Loucy (cell line): ENCODE data around the gene SOX8.

Source experiments
- EZH2phosphoT487 ChIP-seq: fragments of 200-600 bp; IDR thresholded peaks from 2 replicates; pipeline ENCODE4 v1.6.1; 2018; ENCODE audit warnings: antibody characterized with exemption, mild to moderate bottlenecking, moderate library complexity, borderline replicate concordance
- TF ChIP-seq, protein P1 (sequence below): fragments of 200-600 bp; sonication (generic); conservative IDR thresholded peaks from 2 replicates; pipeline ENCODE4 v1.5.1; 2014; ENCODE audit warnings: mild to moderate bottlenecking, antibody characterized with exemption, low read length

DNA sequence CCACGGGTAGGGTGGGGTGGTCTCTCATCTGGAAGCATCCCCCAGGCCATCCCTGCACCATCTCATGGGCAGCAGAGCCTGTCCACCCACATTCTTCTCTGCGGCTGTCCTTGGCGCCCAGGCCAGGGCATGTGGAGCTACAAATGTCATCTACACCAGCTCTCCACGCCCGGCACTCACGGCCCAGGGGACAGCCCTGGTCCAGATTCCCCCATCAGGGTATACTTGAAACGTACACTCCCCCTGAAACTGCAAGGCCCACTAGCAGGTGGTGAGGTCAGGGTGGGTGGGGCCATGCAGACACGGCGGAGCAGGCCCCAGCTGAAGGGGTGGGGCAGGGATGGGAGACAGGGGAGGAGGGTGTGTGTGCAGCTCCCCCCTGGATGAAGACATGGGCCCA lies 3.2 kb upstream of the SOX8 start:
- TF ChIP-seq, protein P1, sequence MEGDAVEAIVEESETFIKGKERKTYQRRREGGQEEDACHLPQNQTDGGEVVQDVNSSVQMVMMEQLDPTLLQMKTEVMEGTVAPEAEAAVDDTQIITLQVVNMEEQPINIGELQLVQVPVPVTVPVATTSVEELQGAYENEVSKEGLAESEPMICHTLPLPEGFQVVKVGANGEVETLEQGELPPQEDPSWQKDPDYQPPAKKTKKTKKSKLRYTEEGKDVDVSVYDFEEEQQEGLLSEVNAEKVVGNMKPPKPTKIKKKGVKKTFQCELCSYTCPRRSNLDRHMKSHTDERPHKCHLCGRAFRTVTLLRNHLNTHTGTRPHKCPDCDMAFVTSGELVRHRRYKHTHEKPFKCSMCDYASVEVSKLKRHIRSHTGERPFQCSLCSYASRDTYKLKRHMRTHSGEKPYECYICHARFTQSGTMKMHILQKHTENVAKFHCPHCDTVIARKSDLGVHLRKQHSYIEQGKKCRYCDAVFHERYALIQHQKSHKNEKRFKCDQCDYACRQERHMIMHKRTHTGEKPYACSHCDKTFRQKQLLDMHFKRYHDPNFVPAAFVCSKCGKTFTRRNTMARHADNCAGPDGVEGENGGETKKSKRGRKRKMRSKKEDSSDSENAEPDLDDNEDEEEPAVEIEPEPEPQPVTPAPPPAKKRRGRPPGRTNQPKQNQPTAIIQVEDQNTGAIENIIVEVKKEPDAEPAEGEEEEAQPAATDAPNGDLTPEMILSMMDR: no peak
- no peak for TF ChIP-seq EZH2phosphoT487
